22Rv1 (cell line): ENCODE data around the gene SERTM1.

Source experiments
- ZFX ChIP-seq: fragments of 450-650 bp; IDR thresholded peaks from 2 replicates; pipeline ENCODE4 v1.6.1; 2017; ENCODE audit warnings: antibody characterized with exemption, borderline replicate concordance
- TF ChIP-seq, protein P1 (sequence below): fragments of 450-650 bp; IDR thresholded peaks from 2 replicates; pipeline ENCODE4 v1.5.1; 2017; ENCODE audit warnings: mild to moderate bottlenecking

DNA sequence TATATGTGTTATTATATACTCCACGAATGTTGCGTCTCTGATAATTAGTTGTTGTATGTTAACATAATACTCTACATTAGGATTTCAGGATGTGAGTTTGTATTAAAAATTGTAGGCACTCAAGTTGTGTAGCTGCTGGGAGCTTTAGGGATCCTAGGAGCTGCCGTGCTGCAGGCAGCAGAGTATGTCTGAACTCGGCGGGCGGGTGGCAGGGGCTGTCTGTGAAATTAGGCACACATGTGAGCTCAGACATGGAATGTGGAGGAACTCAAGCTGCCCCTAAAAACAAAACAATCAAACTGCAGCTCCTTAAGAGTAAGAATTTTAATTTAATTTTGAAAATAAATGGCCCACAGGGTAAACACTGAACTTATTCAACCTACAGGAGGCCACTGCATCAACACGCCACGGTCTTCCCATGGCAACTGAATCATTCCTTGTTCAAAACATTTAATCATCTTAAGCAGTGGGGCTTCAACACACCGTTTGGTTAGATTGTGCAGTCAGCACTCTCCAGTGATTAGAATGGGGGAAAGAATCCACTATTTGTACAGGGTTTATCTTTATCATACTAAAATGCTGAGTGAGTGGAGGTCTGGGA lies 22.7 kb downstream of the SERTM1 start:
- TF ChIP-seq, protein P1, sequence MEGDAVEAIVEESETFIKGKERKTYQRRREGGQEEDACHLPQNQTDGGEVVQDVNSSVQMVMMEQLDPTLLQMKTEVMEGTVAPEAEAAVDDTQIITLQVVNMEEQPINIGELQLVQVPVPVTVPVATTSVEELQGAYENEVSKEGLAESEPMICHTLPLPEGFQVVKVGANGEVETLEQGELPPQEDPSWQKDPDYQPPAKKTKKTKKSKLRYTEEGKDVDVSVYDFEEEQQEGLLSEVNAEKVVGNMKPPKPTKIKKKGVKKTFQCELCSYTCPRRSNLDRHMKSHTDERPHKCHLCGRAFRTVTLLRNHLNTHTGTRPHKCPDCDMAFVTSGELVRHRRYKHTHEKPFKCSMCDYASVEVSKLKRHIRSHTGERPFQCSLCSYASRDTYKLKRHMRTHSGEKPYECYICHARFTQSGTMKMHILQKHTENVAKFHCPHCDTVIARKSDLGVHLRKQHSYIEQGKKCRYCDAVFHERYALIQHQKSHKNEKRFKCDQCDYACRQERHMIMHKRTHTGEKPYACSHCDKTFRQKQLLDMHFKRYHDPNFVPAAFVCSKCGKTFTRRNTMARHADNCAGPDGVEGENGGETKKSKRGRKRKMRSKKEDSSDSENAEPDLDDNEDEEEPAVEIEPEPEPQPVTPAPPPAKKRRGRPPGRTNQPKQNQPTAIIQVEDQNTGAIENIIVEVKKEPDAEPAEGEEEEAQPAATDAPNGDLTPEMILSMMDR, result no peak
- no peak for TF ChIP-seq ZFX
